WTC11 (cell line): ENCODE measurements around the gene SMO. TPM values are rescaled to one million over a fixed set of nuclear protein-coding genes. Genes with fewer than 3 reads are reported as not detected.

Experiments used
- ATF1 ChIP-seq: sonication (generic); formaldehyde crosslinking; IDR thresholded peaks from 2 replicates; pipeline ENCODE4 v1.8.1; 2023; ENCODE audit warnings: mild to moderate bottlenecking, moderate library complexity, missing genetic modification reagents
- ATF3 ChIP-seq: sonication (generic); formaldehyde crosslinking; conservative IDR thresholded peaks from 2 replicates; pipeline ENCODE4 v1.8.1; 2022; ENCODE audit warnings: mild to moderate bottlenecking, missing genetic modification reagents
- CBFB ChIP-seq: sonication (generic); formaldehyde crosslinking; IDR thresholded peaks from 2 replicates; pipeline ENCODE4 v1.8.1; 2022; ENCODE audit warnings: mild to moderate bottlenecking, low read depth, missing genetic modification reagents
- E2F1 ChIP-seq: sonication (generic); formaldehyde crosslinking; IDR thresholded peaks from 2 replicates; pipeline ENCODE4 v1.8.0; 2022; ENCODE audit warnings: mild to moderate bottlenecking, missing genetic modification reagents
- ELF4 ChIP-seq: sonication (generic); formaldehyde crosslinking; IDR thresholded peaks from 2 replicates; pipeline ENCODE4 v1.8.1; 2022; ENCODE audit warnings: low read depth, mild to moderate bottlenecking, moderate library complexity, missing genetic modification reagents
- ESRRA ChIP-seq: sonication (generic); formaldehyde crosslinking; IDR thresholded peaks from 2 replicates; pipeline ENCODE4 v1.8.1; 2022; ENCODE audit warnings: mild to moderate bottlenecking, missing genetic modification reagents, borderline replicate concordance
- FOXK1 ChIP-seq: sonication (generic); formaldehyde crosslinking; IDR thresholded peaks from 2 replicates; pipeline ENCODE4 v1.8.0; 2022; ENCODE audit warnings: mild to moderate bottlenecking, moderate library complexity, missing genetic modification reagents
- GABPB1 ChIP-seq: sonication (generic); formaldehyde crosslinking; IDR thresholded peaks from 2 replicates; pipeline ENCODE4 v1.8.1; 2023; ENCODE audit warnings: mild to moderate bottlenecking, missing genetic modification reagents
- HMGA2 ChIP-seq: fragments of 250-450 bp; sonication (Bioruptor Pico); IDR thresholded peaks from 2 replicates; pipeline ENCODE4 v1.4.0; 2021; ENCODE audit warnings: mild to moderate bottlenecking, moderate library complexity
- JAZF1 ChIP-seq: fragments of 250-450 bp; sonication (Bioruptor Pico); IDR thresholded peaks from 2 replicates; pipeline ENCODE4 v1.9.0; 2021; ENCODE audit warnings: moderate library complexity, mild to moderate bottlenecking, inconsistent platforms
- MYBL2 ChIP-seq: sonication (generic); formaldehyde crosslinking; IDR thresholded peaks from 2 replicates; pipeline ENCODE4 v1.8.1; 2023; ENCODE audit warnings: mild to moderate bottlenecking, moderate library complexity, missing genetic modification reagents
- NFATC4 ChIP-seq: fragments of 250-450 bp; sonication (Bioruptor Pico); IDR thresholded peaks from 2 replicates; pipeline ENCODE4 v1.9.0; 2021; ENCODE audit warnings: mild to moderate bottlenecking
- NR1H2 ChIP-seq: sonication (generic); formaldehyde crosslinking; IDR thresholded peaks from 2 replicates; pipeline ENCODE4 v1.9.0; 2021; ENCODE audit warnings: mild to moderate bottlenecking, moderate library complexity, missing genetic modification reagents
- RORB ChIP-seq: fragments of 250-450 bp; sonication (Bioruptor Pico); IDR thresholded peaks from 2 replicates; pipeline ENCODE4 v1.9.0; 2021; ENCODE audit warnings: mild to moderate bottlenecking
- TP53 ChIP-seq: sonication (generic); formaldehyde crosslinking; IDR thresholded peaks from 2 replicates; pipeline ENCODE4 v1.8.1; 2023; ENCODE audit warnings: mild to moderate bottlenecking, missing genetic modification reagents
- ZNF138 ChIP-seq: sonication (generic); formaldehyde crosslinking; conservative IDR thresholded peaks from 2 replicates; pipeline ENCODE4 v1.8.1; 2022; ENCODE audit warnings: mild to moderate bottlenecking, moderate library complexity, missing genetic modification reagents
- ZNF317 ChIP-seq: sonication (generic); formaldehyde crosslinking; IDR thresholded peaks from 2 replicates; pipeline ENCODE4 v1.8.1; 2023; ENCODE audit warnings: low read depth, mild to moderate bottlenecking, moderate library complexity, missing genetic modification reagents, borderline replicate concordance
- ZNF396 ChIP-seq: fragments of 250-450 bp; sonication (Bioruptor Pico); IDR thresholded peaks from 2 replicates; pipeline ENCODE4 v1.8.0; 2021; ENCODE audit warnings: mild to moderate bottlenecking, moderate library complexity, borderline replicate concordance
- ZNF423 ChIP-seq: fragments of 250-450 bp; sonication (Bioruptor Pico); IDR thresholded peaks from 2 replicates; pipeline ENCODE4 v2.1.2; 2022; ENCODE audit warnings: mild to moderate bottlenecking, moderate library complexity
- total RNA-seq: library from RNA; stranded (reverse); gene quantifications from 3 replicates; pipeline ENCODE4 v1.2.3, GENCODE V29; 2021
- TF ChIP-seq, protein P1 (sequence below): sonication (generic); formaldehyde crosslinking; IDR thresholded peaks from 2 replicates; pipeline ENCODE4 v1.8.0; 2023; ENCODE audit warnings: missing genetic modification reagents, mild to moderate bottlenecking, borderline replicate concordance
- TF ChIP-seq, protein P2 (sequence below): sonication (generic); formaldehyde crosslinking; IDR thresholded peaks from 2 replicates; pipeline ENCODE4 v1.8.1; 2022; ENCODE audit warnings: low read depth, missing genetic modification reagents, borderline replicate concordance
- TF ChIP-seq, protein P3 (sequence below): sonication (generic); formaldehyde crosslinking; IDR thresholded peaks from 2 replicates; pipeline ENCODE4 v1.8.1; 2023; ENCODE audit warnings: mild to moderate bottlenecking, missing genetic modification reagents, moderate library complexity
- TF ChIP-seq, protein P4 (sequence below): sonication (generic); formaldehyde crosslinking; IDR thresholded peaks from 2 replicates; pipeline ENCODE4 v1.8.1; 2023; ENCODE audit warnings: mild to moderate bottlenecking, moderate library complexity, missing genetic modification reagents
- TF ChIP-seq, protein P5 (sequence below): fragments of 200-600 bp; IDR thresholded peaks from 2 replicates; pipeline ENCODE4 v1.8.0; 2022; ENCODE audit warnings: antibody characterized with exemption
- TF ChIP-seq, protein P6 (sequence below): sonication (generic); formaldehyde crosslinking; IDR thresholded peaks from 2 replicates; pipeline ENCODE4 v1.8.1; 2023; ENCODE audit warnings: mild to moderate bottlenecking, missing genetic modification reagents
- TF ChIP-seq, protein P7 (sequence below): fragments of 250-450 bp; sonication (Bioruptor Pico); IDR thresholded peaks from 2 replicates; pipeline ENCODE4 v1.9.0; 2021; ENCODE audit warnings: mild to moderate bottlenecking

SMO gene
- total RNA-seq, 1 experiment from 2014 or later = 56.9 TPM

DNA sequence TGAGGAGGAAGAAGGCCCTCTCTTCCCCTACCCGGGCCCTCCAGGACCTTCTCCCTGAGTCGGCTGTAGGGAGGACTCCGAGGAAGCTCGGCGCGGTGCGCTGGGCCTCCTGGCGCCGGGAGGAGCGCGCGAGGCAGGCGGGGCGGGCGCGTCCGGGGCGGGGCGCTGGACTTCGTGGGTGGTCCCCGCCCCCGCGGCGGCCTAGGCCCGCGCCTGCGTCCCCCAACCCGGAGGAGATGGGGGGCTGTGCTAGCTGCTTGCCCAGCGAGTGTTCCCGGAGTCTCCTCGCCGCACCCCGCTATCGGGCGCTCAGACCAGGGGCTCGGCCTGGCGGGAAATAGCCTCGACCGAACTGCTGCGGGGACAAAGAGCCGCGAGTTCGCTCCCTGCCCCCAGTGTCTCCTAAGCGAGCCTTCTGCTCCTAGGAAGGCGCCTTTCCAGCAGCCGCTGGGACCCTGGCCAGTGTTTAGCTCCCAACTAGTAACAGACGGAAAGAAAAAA is 19.2 kb upstream of the SMO start (continued):
- TF ChIP-seq, protein P1, sequence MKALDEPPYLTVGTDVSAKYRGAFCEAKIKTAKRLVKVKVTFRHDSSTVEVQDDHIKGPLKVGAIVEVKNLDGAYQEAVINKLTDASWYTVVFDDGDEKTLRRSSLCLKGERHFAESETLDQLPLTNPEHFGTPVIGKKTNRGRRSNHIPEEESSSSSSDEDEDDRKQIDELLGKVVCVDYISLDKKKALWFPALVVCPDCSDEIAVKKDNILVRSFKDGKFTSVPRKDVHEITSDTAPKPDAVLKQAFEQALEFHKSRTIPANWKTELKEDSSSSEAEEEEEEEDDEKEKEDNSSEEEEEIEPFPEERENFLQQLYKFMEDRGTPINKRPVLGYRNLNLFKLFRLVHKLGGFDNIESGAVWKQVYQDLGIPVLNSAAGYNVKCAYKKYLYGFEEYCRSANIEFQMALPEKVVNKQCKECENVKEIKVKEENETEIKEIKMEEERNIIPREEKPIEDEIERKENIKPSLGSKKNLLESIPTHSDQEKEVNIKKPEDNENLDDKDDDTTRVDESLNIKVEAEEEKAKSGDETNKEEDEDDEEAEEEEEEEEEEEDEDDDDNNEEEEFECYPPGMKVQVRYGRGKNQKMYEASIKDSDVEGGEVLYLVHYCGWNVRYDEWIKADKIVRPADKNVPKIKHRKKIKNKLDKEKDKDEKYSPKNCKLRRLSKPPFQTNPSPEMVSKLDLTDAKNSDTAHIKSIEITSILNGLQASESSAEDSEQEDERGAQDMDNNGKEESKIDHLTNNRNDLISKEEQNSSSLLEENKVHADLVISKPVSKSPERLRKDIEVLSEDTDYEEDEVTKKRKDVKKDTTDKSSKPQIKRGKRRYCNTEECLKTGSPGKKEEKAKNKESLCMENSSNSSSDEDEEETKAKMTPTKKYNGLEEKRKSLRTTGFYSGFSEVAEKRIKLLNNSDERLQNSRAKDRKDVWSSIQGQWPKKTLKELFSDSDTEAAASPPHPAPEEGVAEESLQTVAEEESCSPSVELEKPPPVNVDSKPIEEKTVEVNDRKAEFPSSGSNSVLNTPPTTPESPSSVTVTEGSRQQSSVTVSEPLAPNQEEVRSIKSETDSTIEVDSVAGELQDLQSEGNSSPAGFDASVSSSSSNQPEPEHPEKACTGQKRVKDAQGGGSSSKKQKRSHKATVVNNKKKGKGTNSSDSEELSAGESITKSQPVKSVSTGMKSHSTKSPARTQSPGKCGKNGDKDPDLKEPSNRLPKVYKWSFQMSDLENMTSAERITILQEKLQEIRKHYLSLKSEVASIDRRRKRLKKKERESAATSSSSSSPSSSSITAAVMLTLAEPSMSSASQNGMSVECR (CRISPR knock-in tag) = 0 out of 2 replicates have a peak, but pooled peaks have one; percentile 14
- no peak for TF ChIP-seq RORB (CRISPR knock-in tag)
- no peak for TF ChIP-seq HMGA2 (CRISPR knock-in tag)
- TF ChIP-seq, protein P2, sequence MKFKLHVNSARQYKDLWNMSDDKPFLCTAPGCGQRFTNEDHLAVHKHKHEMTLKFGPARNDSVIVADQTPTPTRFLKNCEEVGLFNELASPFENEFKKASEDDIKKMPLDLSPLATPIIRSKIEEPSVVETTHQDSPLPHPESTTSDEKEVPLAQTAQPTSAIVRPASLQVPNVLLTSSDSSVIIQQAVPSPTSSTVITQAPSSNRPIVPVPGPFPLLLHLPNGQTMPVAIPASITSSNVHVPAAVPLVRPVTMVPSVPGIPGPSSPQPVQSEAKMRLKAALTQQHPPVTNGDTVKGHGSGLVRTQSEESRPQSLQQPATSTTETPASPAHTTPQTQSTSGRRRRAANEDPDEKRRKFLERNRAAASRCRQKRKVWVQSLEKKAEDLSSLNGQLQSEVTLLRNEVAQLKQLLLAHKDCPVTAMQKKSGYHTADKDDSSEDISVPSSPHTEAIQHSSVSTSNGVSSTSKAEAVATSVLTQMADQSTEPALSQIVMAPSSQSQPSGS (CRISPR knock-in tag) = no peak
- TF ChIP-seq, protein P3, sequence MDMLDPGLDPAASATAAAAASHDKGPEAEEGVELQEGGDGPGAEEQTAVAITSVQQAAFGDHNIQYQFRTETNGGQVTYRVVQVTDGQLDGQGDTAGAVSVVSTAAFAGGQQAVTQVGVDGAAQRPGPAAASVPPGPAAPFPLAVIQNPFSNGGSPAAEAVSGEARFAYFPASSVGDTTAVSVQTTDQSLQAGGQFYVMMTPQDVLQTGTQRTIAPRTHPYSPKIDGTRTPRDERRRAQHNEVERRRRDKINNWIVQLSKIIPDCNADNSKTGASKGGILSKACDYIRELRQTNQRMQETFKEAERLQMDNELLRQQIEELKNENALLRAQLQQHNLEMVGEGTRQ (CRISPR knock-in tag) = no peak
- TF ChIP-seq, protein P4, sequence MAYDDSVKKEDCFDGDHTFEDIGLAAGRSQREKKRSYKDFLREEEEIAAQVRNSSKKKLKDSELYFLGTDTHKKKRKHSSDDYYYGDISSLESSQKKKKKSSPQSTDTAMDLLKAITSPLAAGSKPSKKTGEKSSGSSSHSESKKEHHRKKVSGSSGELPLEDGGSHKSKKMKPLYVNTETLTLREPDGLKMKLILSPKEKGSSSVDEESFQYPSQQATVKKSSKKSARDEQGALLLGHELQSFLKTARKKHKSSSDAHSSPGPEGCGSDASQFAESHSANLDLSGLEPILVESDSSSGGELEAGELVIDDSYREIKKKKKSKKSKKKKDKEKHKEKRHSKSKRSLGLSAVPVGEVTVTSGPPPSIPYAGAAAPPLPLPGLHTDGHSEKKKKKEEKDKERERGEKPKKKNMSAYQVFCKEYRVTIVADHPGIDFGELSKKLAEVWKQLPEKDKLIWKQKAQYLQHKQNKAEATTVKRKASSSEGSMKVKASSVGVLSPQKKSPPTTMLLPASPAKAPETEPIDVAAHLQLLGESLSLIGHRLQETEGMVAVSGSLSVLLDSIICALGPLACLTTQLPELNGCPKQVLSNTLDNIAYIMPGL = peak; percentile 33; the same call in 1 of the 2 replicates
- TF ChIP-seq ESRRA (CRISPR knock-in tag) = no peak
- no peak for TF ChIP-seq E2F1 (CRISPR knock-in tag)
- no peak for TF ChIP-seq ZNF396 (CRISPR knock-in tag)
- TF ChIP-seq, protein P5, sequence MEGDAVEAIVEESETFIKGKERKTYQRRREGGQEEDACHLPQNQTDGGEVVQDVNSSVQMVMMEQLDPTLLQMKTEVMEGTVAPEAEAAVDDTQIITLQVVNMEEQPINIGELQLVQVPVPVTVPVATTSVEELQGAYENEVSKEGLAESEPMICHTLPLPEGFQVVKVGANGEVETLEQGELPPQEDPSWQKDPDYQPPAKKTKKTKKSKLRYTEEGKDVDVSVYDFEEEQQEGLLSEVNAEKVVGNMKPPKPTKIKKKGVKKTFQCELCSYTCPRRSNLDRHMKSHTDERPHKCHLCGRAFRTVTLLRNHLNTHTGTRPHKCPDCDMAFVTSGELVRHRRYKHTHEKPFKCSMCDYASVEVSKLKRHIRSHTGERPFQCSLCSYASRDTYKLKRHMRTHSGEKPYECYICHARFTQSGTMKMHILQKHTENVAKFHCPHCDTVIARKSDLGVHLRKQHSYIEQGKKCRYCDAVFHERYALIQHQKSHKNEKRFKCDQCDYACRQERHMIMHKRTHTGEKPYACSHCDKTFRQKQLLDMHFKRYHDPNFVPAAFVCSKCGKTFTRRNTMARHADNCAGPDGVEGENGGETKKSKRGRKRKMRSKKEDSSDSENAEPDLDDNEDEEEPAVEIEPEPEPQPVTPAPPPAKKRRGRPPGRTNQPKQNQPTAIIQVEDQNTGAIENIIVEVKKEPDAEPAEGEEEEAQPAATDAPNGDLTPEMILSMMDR = no peak
- TF ChIP-seq TP53 (CRISPR knock-in tag) = no peak
- TF ChIP-seq MYBL2 (CRISPR knock-in tag) = 0 out of 2 replicates have a peak, but pooled peaks have one; percentile 12
- no peak for TF ChIP-seq JAZF1 (CRISPR knock-in tag)
- no peak for TF ChIP-seq GABPB1 (CRISPR knock-in tag)
- TF ChIP-seq ZNF423 (CRISPR knock-in tag) = peak; percentile 61; the same call in 1 of the 2 replicates
- TF ChIP-seq NFATC4 = no peak
- TF ChIP-seq ATF1 = no peak
- no peak for TF ChIP-seq CBFB (CRISPR knock-in tag)
- TF ChIP-seq FOXK1 (CRISPR knock-in tag) = no peak
- TF ChIP-seq, protein P6, sequence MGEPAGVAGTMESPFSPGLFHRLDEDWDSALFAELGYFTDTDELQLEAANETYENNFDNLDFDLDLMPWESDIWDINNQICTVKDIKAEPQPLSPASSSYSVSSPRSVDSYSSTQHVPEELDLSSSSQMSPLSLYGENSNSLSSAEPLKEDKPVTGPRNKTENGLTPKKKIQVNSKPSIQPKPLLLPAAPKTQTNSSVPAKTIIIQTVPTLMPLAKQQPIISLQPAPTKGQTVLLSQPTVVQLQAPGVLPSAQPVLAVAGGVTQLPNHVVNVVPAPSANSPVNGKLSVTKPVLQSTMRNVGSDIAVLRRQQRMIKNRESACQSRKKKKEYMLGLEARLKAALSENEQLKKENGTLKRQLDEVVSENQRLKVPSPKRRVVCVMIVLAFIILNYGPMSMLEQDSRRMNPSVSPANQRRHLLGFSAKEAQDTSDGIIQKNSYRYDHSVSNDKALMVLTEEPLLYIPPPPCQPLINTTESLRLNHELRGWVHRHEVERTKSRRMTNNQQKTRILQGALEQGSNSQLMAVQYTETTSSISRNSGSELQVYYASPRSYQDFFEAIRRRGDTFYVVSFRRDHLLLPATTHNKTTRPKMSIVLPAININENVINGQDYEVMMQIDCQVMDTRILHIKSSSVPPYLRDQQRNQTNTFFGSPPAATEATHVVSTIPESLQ (CRISPR knock-in tag) = no peak
- no peak for TF ChIP-seq NR1H2
- TF ChIP-seq, protein P7, sequence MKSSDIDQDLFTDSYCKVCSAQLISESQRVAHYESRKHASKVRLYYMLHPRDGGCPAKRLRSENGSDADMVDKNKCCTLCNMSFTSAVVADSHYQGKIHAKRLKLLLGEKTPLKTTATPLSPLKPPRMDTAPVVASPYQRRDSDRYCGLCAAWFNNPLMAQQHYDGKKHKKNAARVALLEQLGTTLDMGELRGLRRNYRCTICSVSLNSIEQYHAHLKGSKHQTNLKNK (CRISPR knock-in tag) = no peak
- no peak; the same call in 1 of the 2 replicates for TF ChIP-seq ELF4
- no peak for TF ChIP-seq ZNF317 (CRISPR knock-in tag)
- TF ChIP-seq ZNF138 (CRISPR knock-in tag) = no peak
- TF ChIP-seq ATF3 = no peak
